Endothelial cell (in vitro differentiated cells): ENCODE measurements around the gene PABPC3. TPM values are rescaled to one million over a fixed set of nuclear protein-coding genes. Genes with fewer than 3 reads are reported as not detected.

Experiments used
- DNase-seq: peaks from one replicate; pipeline ENCODE4 v3.0.0; 2021; ENCODE audit warnings: low spot score
- H3K27ac Mint-ChIP-seq: one replicate; pipeline ENCODE4 v1.8.0; 2021; ENCODE audit warnings: mixed read lengths, inconsistent platforms; ENCODE audit not compliant: unreplicated experiment
- H3K27me3 Mint-ChIP-seq: one replicate; pipeline ENCODE4 v1.8.0; 2021; ENCODE audit warnings: mild to moderate bottlenecking, moderate library complexity, mixed read lengths, inconsistent platforms; ENCODE audit not compliant: unreplicated experiment
- H3K36me3 Mint-ChIP-seq: one replicate; pipeline ENCODE4 v1.8.0; 2021; ENCODE audit warnings: mild to moderate bottlenecking, low read depth, mixed read lengths, inconsistent platforms; ENCODE audit not compliant: unreplicated experiment
- H3K4me1 Mint-ChIP-seq: one replicate; pipeline ENCODE4 v1.8.0; 2021; ENCODE audit warnings: mild to moderate bottlenecking, mixed read lengths, inconsistent platforms; ENCODE audit not compliant: unreplicated experiment
- H3K4me3 Mint-ChIP-seq: one replicate; pipeline ENCODE4 v1.8.0; 2021; ENCODE audit warnings: mild to moderate bottlenecking, mixed read lengths, inconsistent platforms; ENCODE audit not compliant: unreplicated experiment
- H3K9me3 Mint-ChIP-seq: one replicate; pipeline ENCODE4 v1.8.0; 2021; ENCODE audit warnings: mixed read lengths, inconsistent platforms; ENCODE audit not compliant: unreplicated experiment
- total RNA-seq: library from RNA; stranded (reverse); fragmentation: NEBNext Ultra II Directional; extraction: Animal tissue kit (Norgen Biotek cat#: 25700); gene quantifications from one replicate; pipeline ENCODE4 v1.2.1, GENCODE V29; 2021; ENCODE audit not compliant: unreplicated experiment
- TF ChIP-seq, protein P1 (sequence below): fragments of 200-600 bp; sonication (generic); IDR thresholded peaks from one replicate; pipeline ENCODE4 v1.5.0; 2021; ENCODE audit warnings: antibody characterized with exemption; ENCODE audit not compliant: unreplicated experiment

PABPC3 gene
- total RNA-seq, 1 donor from 2014 or later: 0.44 TPM

- H3K4me3 Mint-ChIP-seq: no peak overlapping the region
- H3K27ac Mint-ChIP-seq: no peak overlapping the region
- H3K36me3 Mint-ChIP-seq: no peaks in the 10 kb centered on the region
- H3K4me1 Mint-ChIP-seq: peaks cover 6% of the 10 kb centered on the region
- DNase-seq: no peak
- H3K9me3 Mint-ChIP-seq: no peaks in the 10 kb centered on the region
- TF ChIP-seq, protein P1, sequence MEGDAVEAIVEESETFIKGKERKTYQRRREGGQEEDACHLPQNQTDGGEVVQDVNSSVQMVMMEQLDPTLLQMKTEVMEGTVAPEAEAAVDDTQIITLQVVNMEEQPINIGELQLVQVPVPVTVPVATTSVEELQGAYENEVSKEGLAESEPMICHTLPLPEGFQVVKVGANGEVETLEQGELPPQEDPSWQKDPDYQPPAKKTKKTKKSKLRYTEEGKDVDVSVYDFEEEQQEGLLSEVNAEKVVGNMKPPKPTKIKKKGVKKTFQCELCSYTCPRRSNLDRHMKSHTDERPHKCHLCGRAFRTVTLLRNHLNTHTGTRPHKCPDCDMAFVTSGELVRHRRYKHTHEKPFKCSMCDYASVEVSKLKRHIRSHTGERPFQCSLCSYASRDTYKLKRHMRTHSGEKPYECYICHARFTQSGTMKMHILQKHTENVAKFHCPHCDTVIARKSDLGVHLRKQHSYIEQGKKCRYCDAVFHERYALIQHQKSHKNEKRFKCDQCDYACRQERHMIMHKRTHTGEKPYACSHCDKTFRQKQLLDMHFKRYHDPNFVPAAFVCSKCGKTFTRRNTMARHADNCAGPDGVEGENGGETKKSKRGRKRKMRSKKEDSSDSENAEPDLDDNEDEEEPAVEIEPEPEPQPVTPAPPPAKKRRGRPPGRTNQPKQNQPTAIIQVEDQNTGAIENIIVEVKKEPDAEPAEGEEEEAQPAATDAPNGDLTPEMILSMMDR: no peak
- H3K27me3 Mint-ChIP-seq: no peaks in the 10 kb centered on the region
Observed at GRCh38 chr13:25135896-25136295, 40.0 kb downstream of the PABPC3 start.

GRCh38 chr13:25136880-25137787 is 41.2 kb downstream of the PABPC3 start:
- no peak overlapping the region for H3K4me3 Mint-ChIP-seq
- H3K9me3 Mint-ChIP-seq: no peaks in the 10 kb centered on the region
- TF ChIP-seq, protein P1: no peak
- H3K27me3 Mint-ChIP-seq: no peaks in the 10 kb centered on the region
- H3K4me1 Mint-ChIP-seq: peaks cover 10% of the 10 kb centered on the region
- no peaks in the 10 kb centered on the region for H3K36me3 Mint-ChIP-seq
- DNase-seq: no peak
- no peak overlapping the region for H3K27ac Mint-ChIP-seq

DNA sequence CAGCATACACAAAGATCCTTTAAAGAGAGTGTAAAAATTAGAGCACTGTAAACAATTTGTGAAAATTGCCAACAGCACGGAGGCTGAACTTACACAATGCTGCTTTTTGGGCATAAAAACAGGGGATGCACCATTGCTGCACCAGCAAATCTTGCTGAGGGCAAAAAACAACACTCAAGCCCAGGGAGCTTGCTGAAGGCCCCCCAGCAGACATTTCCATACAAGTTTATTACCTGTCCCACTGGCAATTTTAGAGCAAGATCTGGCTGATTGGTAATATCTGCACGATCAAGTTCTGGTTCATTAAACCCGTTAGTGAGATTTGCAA is 41.8 kb downstream of the PABPC3 start:
- TF ChIP-seq, protein P1: no peak
- H3K27ac Mint-ChIP-seq: no peak overlapping the region
- no peaks in the 10 kb centered on the region for H3K36me3 Mint-ChIP-seq
- peaks cover 10% of the 10 kb centered on the region for H3K4me1 Mint-ChIP-seq
- no peaks in the 10 kb centered on the region for H3K27me3 Mint-ChIP-seq
- DNase-seq: no peak
- H3K4me3 Mint-ChIP-seq: no peak overlapping the region
- no peaks in the 10 kb centered on the region for H3K9me3 Mint-ChIP-seq

DNA sequence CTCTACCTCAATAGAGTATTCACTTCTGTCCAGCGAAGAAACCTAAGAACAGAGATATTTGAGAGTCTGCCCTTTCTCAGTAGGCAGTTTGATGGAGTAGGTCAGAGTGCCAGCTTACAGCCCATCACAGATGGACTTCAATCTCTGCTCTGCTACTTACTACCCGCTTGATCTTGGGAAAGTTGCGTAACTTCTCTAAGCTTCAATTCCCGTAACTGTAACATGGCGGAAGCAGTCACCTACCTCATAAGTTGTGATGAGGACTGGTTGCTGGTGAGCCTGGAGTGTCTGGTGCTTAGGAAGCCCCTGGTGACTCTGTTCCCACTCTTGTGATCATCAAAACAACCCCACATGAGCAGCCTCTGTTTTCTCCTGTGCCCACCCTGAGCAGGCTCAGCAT is 45.1 kb downstream of the PABPC3 start:
- Mint-ChIP-seq H3K27me3 (no peaks in the 10 kb centered on the region), H3K36me3 (no peaks in the 10 kb centered on the region), H3K27ac (no peak overlapping the region), H3K9me3 (no peaks in the 10 kb centered on the region), H3K4me1 (peaks cover 10% of the 10 kb centered on the region), H3K4me3 (no peak overlapping the region)
- TF ChIP-seq, protein P1: no peak
- no peak for DNase-seq

- Mint-ChIP-seq H3K4me1 (peaks cover 3% of the 10 kb centered on the region), H3K36me3 (no peaks in the 10 kb centered on the region), H3K9me3 (no peaks in the 10 kb centered on the region), H3K27ac (no peak overlapping the region), H3K4me3 (no peak overlapping the region), H3K27me3 (no peaks in the 10 kb centered on the region)
- no peak for DNase-seq
- TF ChIP-seq, protein P1: no peak
Observed at GRCh38 chr13:25143706-25144105, 47.8 kb downstream of the PABPC3 start.
